WTC11 (cell line): ENCODE results near the gene ALG5. TPM values are rescaled to one million over a fixed set of nuclear protein-coding genes. Genes with fewer than 3 reads are reported as not detected.

ENCODE experiments used
- ATAC-seq: fragments of 200-7000 bp; cut with Tn5 transposase; 2 replicates; pipeline ENCODE4 v1.10.0; 2021; ENCODE audit warnings: mild to moderate bottlenecking, moderate library complexity
- CTCF ChIA-PET: fragments of 300-600 bp; sonication (Branson Sonifier 250); formaldehyde crosslinking; loops from one replicate; lab custom pipeline; 2021; ENCODE audit warnings: antibody characterized with exemption; lab: Charles Lee
- POLR2A ChIA-PET: fragments of 350-600 bp; sonication (Branson Sonifier 250); formaldehyde crosslinking; loops from one replicate; lab custom pipeline; 2021; ENCODE audit warnings: antibody characterized with exemption; lab: Charles Lee
- DNase-seq: peaks from one replicate; pipeline ENCODE4 v3.0.0; 2021; ENCODE audit warnings: low spot score
- H3K27ac Mint-ChIP-seq: 2 replicates; pipeline ENCODE4 v1.8.0; 2021; ENCODE audit warnings: mixed read lengths
- H3K27me3 Mint-ChIP-seq: 2 replicates; pipeline ENCODE4 v1.8.0; 2021; ENCODE audit warnings: low read depth, mild to moderate bottlenecking, moderate library complexity, mixed read lengths
- H3K36me3 Mint-ChIP-seq: 2 replicates; pipeline ENCODE4 v1.8.0; 2021; ENCODE audit warnings: mixed read lengths
- H3K4me1 Mint-ChIP-seq: 2 replicates; pipeline ENCODE4 v1.8.0; 2022; ENCODE audit warnings: mixed read lengths
- H3K4me3 Mint-ChIP-seq: 2 replicates; pipeline ENCODE4 v1.8.0; 2021; ENCODE audit warnings: mild to moderate bottlenecking, moderate library complexity, mixed read lengths
- H3K9me3 Mint-ChIP-seq: 2 replicates; pipeline ENCODE4 v1.8.0; 2021; ENCODE audit warnings: mixed read lengths
- ATF1 ChIP-seq: sonication (generic); formaldehyde crosslinking; IDR thresholded peaks from 2 replicates; pipeline ENCODE4 v1.8.1; 2023; ENCODE audit warnings: mild to moderate bottlenecking, moderate library complexity, missing genetic modification reagents
- CREB1 ChIP-seq: sonication (generic); formaldehyde crosslinking; IDR thresholded peaks from 2 replicates; pipeline ENCODE4 v1.8.0; 2023; ENCODE audit warnings: mild to moderate bottlenecking, missing genetic modification reagents
- EMX1 ChIP-seq: fragments of 250-450 bp; sonication (Bioruptor Pico); IDR thresholded peaks from 2 replicates; pipeline ENCODE4 v1.8.0; 2021; ENCODE audit warnings: mild to moderate bottlenecking
- GRHL2 ChIP-seq: fragments of 250-450 bp; sonication (Bioruptor Pico); IDR thresholded peaks from 2 replicates; pipeline ENCODE4 v1.8.0; 2022; ENCODE audit warnings: mild to moderate bottlenecking, moderate library complexity; ENCODE audit not compliant: insufficient replicate concordance, severe bottlenecking
- GTF2I ChIP-seq: fragments of 250-450 bp; sonication (Bioruptor Pico); conservative IDR thresholded peaks from 2 replicates; pipeline ENCODE4 v1.4.0; 2021; ENCODE audit warnings: mild to moderate bottlenecking
- NFATC4 ChIP-seq: fragments of 250-450 bp; sonication (Bioruptor Pico); IDR thresholded peaks from 2 replicates; pipeline ENCODE4 v1.9.0; 2021; ENCODE audit warnings: mild to moderate bottlenecking
- NFE2L1 ChIP-seq: sonication (generic); formaldehyde crosslinking; IDR thresholded peaks from 2 replicates; pipeline ENCODE4 v1.8.1; 2023; ENCODE audit warnings: missing genetic modification reagents
- OVOL2 ChIP-seq: fragments of 250-450 bp; sonication (Bioruptor Pico); IDR thresholded peaks from 2 replicates; pipeline ENCODE4 v1.9.0; 2021; ENCODE audit warnings: mild to moderate bottlenecking, borderline replicate concordance
- TP53 ChIP-seq: sonication (generic); formaldehyde crosslinking; IDR thresholded peaks from 2 replicates; pipeline ENCODE4 v1.8.1; 2023; ENCODE audit warnings: mild to moderate bottlenecking, missing genetic modification reagents
- ZBTB21 ChIP-seq: sonication (generic); formaldehyde crosslinking; IDR thresholded peaks from 2 replicates; pipeline ENCODE4 v1.8.1; 2023; ENCODE audit warnings: mild to moderate bottlenecking, missing genetic modification reagents, borderline replicate concordance
- ZBTB43 ChIP-seq: sonication (generic); formaldehyde crosslinking; IDR thresholded peaks from 2 replicates; pipeline ENCODE4 v1.8.1; 2023; ENCODE audit warnings: mild to moderate bottlenecking, missing genetic modification reagents
- ZNF121 ChIP-seq: sonication (generic); formaldehyde crosslinking; IDR thresholded peaks from 2 replicates; pipeline ENCODE4 v1.8.0; 2023; ENCODE audit warnings: missing genetic modification reagents
- ZNF317 ChIP-seq: sonication (generic); formaldehyde crosslinking; IDR thresholded peaks from 2 replicates; pipeline ENCODE4 v1.8.1; 2023; ENCODE audit warnings: low read depth, mild to moderate bottlenecking, moderate library complexity, missing genetic modification reagents, borderline replicate concordance
- total RNA-seq: library from RNA; stranded (reverse); gene quantifications from 3 replicates; pipeline ENCODE4 v1.2.3, GENCODE V29; 2021
- TF ChIP-seq, protein P1 (sequence below): sonication (generic); formaldehyde crosslinking; IDR thresholded peaks from 2 replicates; pipeline ENCODE4 v1.8.0; 2022; ENCODE audit warnings: mild to moderate bottlenecking, missing genetic modification reagents
- TF ChIP-seq, protein P2 (sequence below): sonication (generic); formaldehyde crosslinking; IDR thresholded peaks from 2 replicates; pipeline ENCODE4 v1.8.0; 2022; ENCODE audit warnings: mild to moderate bottlenecking, missing genetic modification reagents
- TF ChIP-seq, protein P3 (sequence below): sonication (generic); formaldehyde crosslinking; IDR thresholded peaks from 2 replicates; pipeline ENCODE4 v1.8.1; 2022; ENCODE audit warnings: missing genetic modification reagents, borderline replicate concordance
- TF ChIP-seq, protein P4 (sequence below): fragments of 250-450 bp; sonication (Bioruptor Pico); conservative IDR thresholded peaks from 2 replicates; pipeline ENCODE4 v1.9.0; 2021; ENCODE audit warnings: mild to moderate bottlenecking
- TF ChIP-seq, protein P5 (sequence below): sonication (generic); formaldehyde crosslinking; IDR thresholded peaks from 2 replicates; pipeline ENCODE4 v1.8.0; 2023; ENCODE audit warnings: missing genetic modification reagents
- TF ChIP-seq, protein P6 (sequence below): fragments of 250-450 bp; sonication (Bioruptor Pico); IDR thresholded peaks from 2 replicates; pipeline ENCODE4 v1.9.0; 2021; ENCODE audit warnings: moderate library complexity, mild to moderate bottlenecking, inconsistent platforms, borderline replicate concordance
- TF ChIP-seq, protein P7 (sequence below): sonication (generic); formaldehyde crosslinking; IDR thresholded peaks from 2 replicates; pipeline ENCODE4 v1.8.0; 2023; ENCODE audit warnings: mild to moderate bottlenecking, missing genetic modification reagents

The ALG5 gene
- total RNA-seq, 1 experiment from 2014 or later: 18.4 TPM

GRCh38 chr13:36997716-36998427, 1.3 kb downstream of the ALG5 start:
- ChIA-PET POLR2A (no interaction called here), CTCF (interaction anchor here (1.2 kb wide), 1 partner anchor 140 kb away, joined by 4 read pairs; no protein-coding TSS in a partner anchor)
- Mint-ChIP-seq H3K27ac (peak overlapping the region; percentile 91), H3K4me3 (peak overlapping the region; percentile 100), H3K4me1 (peaks cover 19% of the 10 kb centered on the region), H3K27me3 (no peaks in the 10 kb centered on the region; the same call in 1 of the 2 replicates), H3K9me3 (no peaks in the 10 kb centered on the region), H3K36me3 (peaks cover 16% of the 10 kb centered on the region)
- ATAC-seq: no peak
- no peak for DNase-seq
- TF ChIP-seq ZNF317 (CRISPR knock-in tag): no peak
- TF ChIP-seq EMX1 (CRISPR knock-in tag): no peak
- no peak for TF ChIP-seq NFE2L1
- TF ChIP-seq, protein P1, sequence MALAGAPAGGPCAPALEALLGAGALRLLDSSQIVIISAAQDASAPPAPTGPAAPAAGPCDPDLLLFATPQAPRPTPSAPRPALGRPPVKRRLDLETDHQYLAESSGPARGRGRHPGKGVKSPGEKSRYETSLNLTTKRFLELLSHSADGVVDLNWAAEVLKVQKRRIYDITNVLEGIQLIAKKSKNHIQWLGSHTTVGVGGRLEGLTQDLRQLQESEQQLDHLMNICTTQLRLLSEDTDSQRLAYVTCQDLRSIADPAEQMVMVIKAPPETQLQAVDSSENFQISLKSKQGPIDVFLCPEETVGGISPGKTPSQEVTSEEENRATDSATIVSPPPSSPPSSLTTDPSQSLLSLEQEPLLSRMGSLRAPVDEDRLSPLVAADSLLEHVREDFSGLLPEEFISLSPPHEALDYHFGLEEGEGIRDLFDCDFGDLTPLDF (CRISPR knock-in tag): no peak
- no peak for TF ChIP-seq ZBTB43
- no peak for TF ChIP-seq NFATC4
- TF ChIP-seq, protein P2, sequence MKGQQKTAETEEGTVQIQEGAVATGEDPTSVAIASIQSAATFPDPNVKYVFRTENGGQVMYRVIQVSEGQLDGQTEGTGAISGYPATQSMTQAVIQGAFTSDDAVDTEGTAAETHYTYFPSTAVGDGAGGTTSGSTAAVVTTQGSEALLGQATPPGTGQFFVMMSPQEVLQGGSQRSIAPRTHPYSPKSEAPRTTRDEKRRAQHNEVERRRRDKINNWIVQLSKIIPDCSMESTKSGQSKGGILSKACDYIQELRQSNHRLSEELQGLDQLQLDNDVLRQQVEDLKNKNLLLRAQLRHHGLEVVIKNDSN (CRISPR knock-in tag): no peak
- no peak for TF ChIP-seq GRHL2 (CRISPR knock-in tag)
- no peak for TF ChIP-seq CREB1 (CRISPR knock-in tag)
- TF ChIP-seq, protein P3, sequence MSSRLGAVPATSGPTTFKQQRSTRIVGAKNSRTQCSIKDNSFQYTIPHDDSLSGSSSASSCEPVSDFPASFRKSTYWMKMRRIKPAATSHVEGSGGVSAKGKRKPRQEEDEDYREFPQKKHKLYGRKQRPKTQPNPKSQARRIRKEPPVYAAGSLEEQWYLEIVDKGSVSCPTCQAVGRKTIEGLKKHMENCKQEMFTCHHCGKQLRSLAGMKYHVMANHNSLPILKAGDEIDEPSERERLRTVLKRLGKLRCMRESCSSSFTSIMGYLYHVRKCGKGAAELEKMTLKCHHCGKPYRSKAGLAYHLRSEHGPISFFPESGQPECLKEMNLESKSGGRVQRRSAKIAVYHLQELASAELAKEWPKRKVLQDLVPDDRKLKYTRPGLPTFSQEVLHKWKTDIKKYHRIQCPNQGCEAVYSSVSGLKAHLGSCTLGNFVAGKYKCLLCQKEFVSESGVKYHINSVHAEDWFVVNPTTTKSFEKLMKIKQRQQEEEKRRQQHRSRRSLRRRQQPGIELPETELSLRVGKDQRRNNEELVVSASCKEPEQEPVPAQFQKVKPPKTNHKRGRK (CRISPR knock-in tag): no peak

DNA sequence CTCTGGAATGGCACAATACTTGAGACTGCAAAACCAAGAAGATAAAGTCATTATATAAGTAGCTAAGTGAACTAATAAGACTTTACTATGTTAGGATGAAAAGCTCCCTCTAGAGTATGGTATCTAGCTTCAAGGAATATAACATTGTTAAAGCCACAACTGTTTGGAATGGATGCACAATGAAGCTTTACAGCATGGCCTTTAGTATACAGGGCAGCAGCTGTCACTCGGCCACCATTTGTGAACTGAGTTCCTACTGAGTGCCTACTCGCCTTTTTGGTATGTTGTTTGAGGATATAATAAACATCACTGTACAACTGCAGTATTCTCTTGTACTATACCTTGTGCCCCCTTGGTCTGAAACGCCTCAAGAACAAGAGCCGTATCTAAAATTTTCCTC, 6.8 kb downstream of the ALG5 start:
- Mint-ChIP-seq H3K36me3 (peaks cover 50% of the 10 kb centered on the region), H3K4me3 (no peak overlapping the region), H3K9me3 (no peaks in the 10 kb centered on the region), H3K4me1 (peaks cover 5% of the 10 kb centered on the region), H3K27ac (no peak overlapping the region), H3K27me3 (no peaks in the 10 kb centered on the region)
- ATAC-seq (no peak), DNase-seq (no peak)
- ChIA-PET POLR2A (no interaction called here), CTCF (no interaction called here)
- TF ChIP-seq GTF2I (no peak), OVOL2 (CRISPR knock-in tag) (no peak), CREB1 (CRISPR knock-in tag) (no peak), EMX1 (CRISPR knock-in tag) (no peak), ZBTB21 (CRISPR knock-in tag) (no peak), TP53 (CRISPR knock-in tag) (no peak), ZBTB43 (no peak), ZNF121 (CRISPR knock-in tag) (no peak), ATF1 (no peak)
- TF ChIP-seq, protein P4, sequence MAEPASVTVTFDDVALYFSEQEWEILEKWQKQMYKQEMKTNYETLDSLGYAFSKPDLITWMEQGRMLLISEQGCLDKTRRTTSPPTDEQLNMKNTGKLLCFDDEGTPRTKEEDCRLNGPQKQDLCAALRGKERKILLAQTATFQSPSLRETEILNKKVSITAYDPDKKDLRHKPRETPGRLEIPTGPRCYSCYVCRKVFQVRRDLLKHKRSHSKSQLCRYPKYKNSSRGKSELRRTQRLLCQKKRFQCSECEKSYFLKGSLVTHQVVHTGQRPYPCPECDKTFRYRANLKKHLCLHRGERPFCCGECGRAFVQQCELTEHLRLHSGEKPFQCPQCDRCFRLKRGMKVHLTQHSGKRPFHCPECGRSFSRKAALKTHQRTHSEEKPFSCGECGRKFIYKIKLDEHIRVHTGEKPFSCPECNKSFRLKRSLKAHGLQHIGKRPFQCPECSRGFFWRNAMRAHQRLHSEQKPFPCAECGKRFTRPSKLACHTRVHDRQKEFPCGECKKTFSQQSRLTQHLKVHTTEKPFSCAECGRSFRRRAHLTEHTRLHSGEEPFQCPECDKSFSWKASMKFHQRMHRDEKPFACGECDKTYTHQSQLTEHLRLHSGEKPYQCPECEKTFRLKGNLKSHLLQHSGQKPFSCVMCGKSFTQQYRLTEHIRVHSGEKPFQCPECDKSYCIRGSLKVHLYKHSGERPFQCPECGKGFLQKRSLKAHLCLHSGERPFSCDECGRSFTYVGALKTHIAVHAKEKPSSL (CRISPR knock-in tag): no peak
- TF ChIP-seq, protein P5, sequence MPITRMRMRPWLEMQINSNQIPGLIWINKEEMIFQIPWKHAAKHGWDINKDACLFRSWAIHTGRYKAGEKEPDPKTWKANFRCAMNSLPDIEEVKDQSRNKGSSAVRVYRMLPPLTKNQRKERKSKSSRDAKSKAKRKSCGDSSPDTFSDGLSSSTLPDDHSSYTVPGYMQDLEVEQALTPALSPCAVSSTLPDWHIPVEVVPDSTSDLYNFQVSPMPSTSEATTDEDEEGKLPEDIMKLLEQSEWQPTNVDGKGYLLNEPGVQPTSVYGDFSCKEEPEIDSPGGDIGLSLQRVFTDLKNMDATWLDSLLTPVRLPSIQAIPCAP (CRISPR knock-in tag): no peak
- TF ChIP-seq, protein P6, sequence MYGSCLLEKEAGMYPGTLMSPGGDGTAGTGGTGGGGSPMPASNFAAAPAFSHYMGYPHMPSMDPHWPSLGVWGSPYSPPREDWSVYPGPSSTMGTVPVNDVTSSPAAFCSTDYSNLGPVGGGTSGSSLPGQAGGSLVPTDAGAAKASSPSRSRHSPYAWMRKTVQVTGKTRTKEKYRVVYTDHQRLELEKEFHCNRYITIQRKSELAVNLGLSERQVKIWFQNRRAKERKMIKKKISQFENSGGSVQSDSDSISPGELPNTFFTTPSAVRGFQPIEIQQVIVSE (CRISPR knock-in tag): no peak
- TF ChIP-seq, protein P2 (CRISPR knock-in tag): no peak
- TF ChIP-seq, protein P7, sequence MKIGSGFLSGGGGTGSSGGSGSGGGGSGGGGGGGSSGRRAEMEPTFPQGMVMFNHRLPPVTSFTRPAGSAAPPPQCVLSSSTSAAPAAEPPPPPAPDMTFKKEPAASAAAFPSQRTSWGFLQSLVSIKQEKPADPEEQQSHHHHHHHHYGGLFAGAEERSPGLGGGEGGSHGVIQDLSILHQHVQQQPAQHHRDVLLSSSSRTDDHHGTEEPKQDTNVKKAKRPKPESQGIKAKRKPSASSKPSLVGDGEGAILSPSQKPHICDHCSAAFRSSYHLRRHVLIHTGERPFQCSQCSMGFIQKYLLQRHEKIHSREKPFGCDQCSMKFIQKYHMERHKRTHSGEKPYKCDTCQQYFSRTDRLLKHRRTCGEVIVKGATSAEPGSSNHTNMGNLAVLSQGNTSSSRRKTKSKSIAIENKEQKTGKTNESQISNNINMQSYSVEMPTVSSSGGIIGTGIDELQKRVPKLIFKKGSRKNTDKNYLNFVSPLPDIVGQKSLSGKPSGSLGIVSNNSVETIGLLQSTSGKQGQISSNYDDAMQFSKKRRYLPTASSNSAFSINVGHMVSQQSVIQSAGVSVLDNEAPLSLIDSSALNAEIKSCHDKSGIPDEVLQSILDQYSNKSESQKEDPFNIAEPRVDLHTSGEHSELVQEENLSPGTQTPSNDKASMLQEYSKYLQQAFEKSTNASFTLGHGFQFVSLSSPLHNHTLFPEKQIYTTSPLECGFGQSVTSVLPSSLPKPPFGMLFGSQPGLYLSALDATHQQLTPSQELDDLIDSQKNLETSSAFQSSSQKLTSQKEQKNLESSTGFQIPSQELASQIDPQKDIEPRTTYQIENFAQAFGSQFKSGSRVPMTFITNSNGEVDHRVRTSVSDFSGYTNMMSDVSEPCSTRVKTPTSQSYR (CRISPR knock-in tag): no peak
